ENCODE measurements around the gene CDK6. TPM values are rescaled to one million over a fixed set of nuclear protein-coding genes. Genes with fewer than 3 reads are reported as not detected.

Gene CDK6
- total RNA-seq, 1 experiment from 2014 or later, result 124 TPM

DNA sequence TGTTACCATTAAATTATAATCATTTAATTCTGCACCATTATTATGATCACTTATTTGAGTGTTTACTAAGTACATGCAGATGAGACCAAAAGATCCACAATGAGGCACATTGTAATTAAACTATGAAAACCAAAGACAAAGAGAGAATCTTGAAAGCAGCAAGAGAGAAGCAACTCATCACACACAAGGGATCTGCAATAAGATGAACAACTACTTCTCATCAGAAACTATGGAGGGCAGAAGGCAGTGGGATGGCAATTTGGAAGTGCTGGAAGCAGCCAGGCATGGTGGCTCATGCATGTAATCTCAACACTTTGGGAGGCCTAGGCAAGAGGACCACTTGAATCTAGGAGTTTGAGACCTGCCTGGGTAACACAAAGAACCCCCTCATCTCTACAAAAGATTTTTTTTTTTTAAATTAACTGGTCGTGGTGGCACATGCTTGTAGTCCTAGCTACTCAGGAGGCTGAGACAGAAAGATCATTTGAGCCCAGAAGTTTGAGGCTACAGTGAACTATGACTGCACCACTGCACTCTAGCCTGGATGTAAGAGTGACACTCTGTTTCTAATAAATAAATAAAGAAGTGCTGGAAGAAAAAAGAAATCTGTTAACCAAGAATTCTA, 47.7 kb downstream of the CDK6 start:
- CTCF ChIA-PET, result interaction anchor here (0.7 to 1.4 kb wide), 3 partner anchors 9 to 96 kb away, joined by 3 to 9 read pairs (median 5); no protein-coding TSS in a partner anchor
- Mint-ChIP-seq H3K27ac (ENCODE audit: low read depth, unreplicated experiment) (no peak overlapping the region), H3K27me3 (ENCODE audit: insufficient read depth, unreplicated experiment) (no peaks in the 10 kb centered on the region), H3K4me3 (ENCODE audit: unreplicated experiment) (no peak overlapping the region), H3K36me3 (ENCODE audit: insufficient read depth, unreplicated experiment) (peaks cover 13% of the 10 kb centered on the region), H3K9me3 (ENCODE audit: unreplicated experiment) (peaks cover 8% of the 10 kb centered on the region), H3K4me1 (ENCODE audit: insufficient read depth, unreplicated experiment) (peaks cover 53% of the 10 kb centered on the region)
- intact Hi-C loops (cut with micrococcal nuclease), result no loop called here
- TF ChIP-seq, protein P1, sequence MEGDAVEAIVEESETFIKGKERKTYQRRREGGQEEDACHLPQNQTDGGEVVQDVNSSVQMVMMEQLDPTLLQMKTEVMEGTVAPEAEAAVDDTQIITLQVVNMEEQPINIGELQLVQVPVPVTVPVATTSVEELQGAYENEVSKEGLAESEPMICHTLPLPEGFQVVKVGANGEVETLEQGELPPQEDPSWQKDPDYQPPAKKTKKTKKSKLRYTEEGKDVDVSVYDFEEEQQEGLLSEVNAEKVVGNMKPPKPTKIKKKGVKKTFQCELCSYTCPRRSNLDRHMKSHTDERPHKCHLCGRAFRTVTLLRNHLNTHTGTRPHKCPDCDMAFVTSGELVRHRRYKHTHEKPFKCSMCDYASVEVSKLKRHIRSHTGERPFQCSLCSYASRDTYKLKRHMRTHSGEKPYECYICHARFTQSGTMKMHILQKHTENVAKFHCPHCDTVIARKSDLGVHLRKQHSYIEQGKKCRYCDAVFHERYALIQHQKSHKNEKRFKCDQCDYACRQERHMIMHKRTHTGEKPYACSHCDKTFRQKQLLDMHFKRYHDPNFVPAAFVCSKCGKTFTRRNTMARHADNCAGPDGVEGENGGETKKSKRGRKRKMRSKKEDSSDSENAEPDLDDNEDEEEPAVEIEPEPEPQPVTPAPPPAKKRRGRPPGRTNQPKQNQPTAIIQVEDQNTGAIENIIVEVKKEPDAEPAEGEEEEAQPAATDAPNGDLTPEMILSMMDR (IDR thresholded peaks at IDR 0.05; ENCODE audit: unreplicated experiment), result no peak
- BruUV-seq (replicated peaks), result no TSS peak
- no peak for DNase-seq (ENCODE audit: unreplicated experiment)
- POLR2A ChIA-PET, result interaction anchor here (0.6 to 1.2 kb wide), 3 partner anchors 20 to 23 kb away, joined by 4 to 6 read pairs (median 4); no protein-coding TSS in a partner anchor

DNA sequence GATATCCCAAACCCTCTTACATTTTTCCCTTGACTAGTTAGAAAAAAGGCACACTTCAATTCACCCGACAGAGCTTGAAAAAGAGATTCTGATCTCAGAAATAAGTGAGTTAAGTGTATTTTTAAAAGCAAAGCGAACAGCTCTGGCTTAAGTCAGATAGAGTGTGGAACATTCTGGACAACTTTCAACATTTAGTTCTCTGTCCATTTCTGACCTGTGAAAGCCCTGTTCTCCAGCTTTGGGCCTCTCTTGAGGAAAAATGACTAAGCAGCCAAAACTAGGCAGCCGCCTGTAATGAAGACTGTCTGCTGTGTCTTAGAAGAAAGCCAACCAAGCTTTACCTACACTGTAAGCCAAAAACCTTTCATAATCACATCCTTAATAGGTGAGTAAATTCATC, 50.5 kb downstream of the CDK6 start:
- Mint-ChIP-seq H3K27me3 (ENCODE audit: insufficient read depth, unreplicated experiment) (no peaks in the 10 kb centered on the region), H3K4me3 (ENCODE audit: unreplicated experiment) (no peak overlapping the region), H3K27ac (ENCODE audit: low read depth, unreplicated experiment) (peak overlapping the region; percentile 63), H3K4me1 (ENCODE audit: insufficient read depth, unreplicated experiment) (peaks cover 48% of the 10 kb centered on the region), H3K9me3 (ENCODE audit: unreplicated experiment) (no peaks in the 10 kb centered on the region), H3K36me3 (ENCODE audit: insufficient read depth, unreplicated experiment) (peaks cover 21% of the 10 kb centered on the region)
- BruUV-seq (replicated peaks), result no TSS peak
- intact Hi-C loops (cut with micrococcal nuclease), result no loop called here
- peak; percentile 49 for DNase-seq (ENCODE audit: unreplicated experiment)
- ChIA-PET CTCF (interaction anchor here (0.8 to 1.5 kb wide), 2 partner anchors 21 to 23 kb away, joined by 3 to 6 read pairs; no protein-coding TSS in a partner anchor), POLR2A (interaction anchor here (0.6 to 1.4 kb wide), 11 partner anchors 10 to 1228 kb away, joined by 3 to 8 read pairs (median 3); no protein-coding TSS in a partner anchor)
- TF ChIP-seq, protein P1 (IDR thresholded peaks at IDR 0.05; ENCODE audit: unreplicated experiment), result no peak

GRCh38 chr7:92784935-92785334, 51.4 kb downstream of the CDK6 start:
- CTCF ChIA-PET, result interaction anchor here (0.6 to 1.5 kb wide), 2 partner anchors 20 to 60 kb away, joined by 3 to 6 read pairs; no protein-coding TSS in a partner anchor
- H3K36me3 Mint-ChIP-seq (ENCODE audit: insufficient read depth, unreplicated experiment), result peaks cover 17% of the 10 kb centered on the region
- TF ChIP-seq, protein P1 (IDR thresholded peaks at IDR 0.05; ENCODE audit: unreplicated experiment), result no peak
- no peaks in the 10 kb centered on the region for H3K9me3 Mint-ChIP-seq (ENCODE audit: unreplicated experiment)
- H3K4me3 Mint-ChIP-seq (ENCODE audit: unreplicated experiment), result no peak overlapping the region
- no TSS peak for BruUV-seq (replicated peaks)
- peaks cover 39% of the 10 kb centered on the region for H3K4me1 Mint-ChIP-seq (ENCODE audit: insufficient read depth, unreplicated experiment)
- intact Hi-C loops (cut with micrococcal nuclease), result no loop called here
- no peak overlapping the region for H3K27ac Mint-ChIP-seq (ENCODE audit: low read depth, unreplicated experiment)
- no peak for DNase-seq (ENCODE audit: unreplicated experiment)
- POLR2A ChIA-PET, result interaction anchor here (1.1 to 1.4 kb wide), 3 partner anchors 22 to 104 kb away, joined by 3 to 4 read pairs (median 4); no protein-coding TSS in a partner anchor
- H3K27me3 Mint-ChIP-seq (ENCODE audit: insufficient read depth, unreplicated experiment), result no peaks in the 10 kb centered on the region
